Heart left ventricle (tissue), 13 donors: Measurements from ENCODE around the gene ACOXL.

Experiments
- CTCF ChIP-seq, 12 donors: fragments of 200-600 bp; sonication (generic) in 4 of 12; IDR thresholded peaks; one replicate each; pipeline versions ENCODE4 v1.5.0 to v1.8.0; 2018 to 2022; ENCODE audit warnings: antibody characterized with exemption in 12 of 12, mild to moderate bottlenecking in 5 of 12
- POLR2A ChIP-seq, 2 donors: fragments of 450-650 bp; IDR thresholded peaks; one replicate each; pipeline ENCODE4 v1.6.1; 2017; ENCODE audit warnings: antibody characterized with exemption in 2 of 2, mild to moderate bottlenecking in 2 of 2, moderate library complexity in 2 of 2
- donor health status: ischemic (EF 13 %, LVEDD 7.1; RV severe dilation, severe dysfunction).
- donor health status: DM: no; HTN: yes; CAD: no.
- donor health status: DM: no; HTN: no; CAD: no.
- donor health status: ischemic (EF 25% LVEDD 6.9; RV normal size, moderate dysfunction).
- donor health status: ischemic (EF 25% LVEDD 5.7; RV mildly dilated, moderate dysfunction).
- donor health status: ischemic (EF 35%, LVEDD 5.7; RV mildly dilated, moderate dysfunction).
- donor health status: nonischemic (EF 11% LVEDD 7.7; RV severe dilation, severe dysfunction).
- donor health status: DM: yes; HTN: yes; CAD: no.
- donor health status: PGD.
- donor health status: ischemic (EF 29% LVEDD 5.4; RV normal size, mild dysfunction).
- donor health status: nonischemic (EF 23%, LVEDD 6.1; RV moderate dilation, normal function).

GRCh38 chr2:110812726-110813645 lies 80.6 kb downstream of the ACOXL start:
- no peak for TF ChIP-seq CTCF (IDR thresholded peaks at IDR 0.05)
- TF ChIP-seq POLR2A (IDR thresholded peaks at IDR 0.05): no peak
